HEK293 (cell line): ENCODE measurements around the gene PDSS2.

Source experiments
- SP2 ChIP-seq: fragments of 450-650 bp; formaldehyde crosslinking; IDR thresholded peaks from 2 replicates; pipeline ENCODE4 v1.5.1; 2016; ENCODE audit warnings: missing biosample characterization, missing genetic modification characterization
- ZNF175 ChIP-seq: fragments of 450-650 bp; formaldehyde crosslinking; IDR thresholded peaks from 2 replicates; pipeline ENCODE4 v1.5.1; 2016; ENCODE audit warnings: missing biosample characterization, missing genetic modification characterization
- ZNF701 ChIP-seq: fragments of 450-650 bp; formaldehyde crosslinking; IDR thresholded peaks from 2 replicates; pipeline ENCODE4 v1.5.1; 2016; ENCODE audit warnings: missing biosample characterization, missing genetic modification characterization
- TF ChIP-seq, protein P1 (sequence below): fragments of 450-650 bp; formaldehyde crosslinking; IDR thresholded peaks from 2 replicates; pipeline ENCODE4 v1.5.1; 2016; ENCODE audit warnings: missing biosample characterization, missing genetic modification characterization, low read depth

DNA sequence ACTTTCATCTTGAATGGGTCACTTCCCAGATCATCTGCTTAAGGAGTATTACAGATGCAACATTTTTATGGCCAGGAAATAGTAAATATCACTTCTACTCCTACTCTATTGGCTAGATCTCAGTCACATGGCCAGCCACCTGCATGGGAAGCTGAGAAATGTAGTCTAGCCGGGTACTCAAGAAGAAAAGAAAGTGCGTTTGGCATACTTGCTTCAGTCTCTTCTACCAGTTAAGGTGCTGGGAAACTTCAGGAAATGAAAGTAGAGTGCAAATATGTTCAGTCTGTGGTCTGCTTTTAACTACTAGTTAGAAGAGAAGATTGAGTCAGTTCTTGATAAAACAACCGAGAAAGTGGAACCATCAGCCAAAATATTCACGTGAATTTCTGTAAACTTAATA lies 129.2 kb downstream of the PDSS2 start:
- no peak for TF ChIP-seq SP2 (tag by site-specific recombination)
- TF ChIP-seq ZNF701 (tag by site-specific recombination), result no peak
- TF ChIP-seq ZNF175 (tag by site-specific recombination), result no peak
- TF ChIP-seq, protein P1, sequence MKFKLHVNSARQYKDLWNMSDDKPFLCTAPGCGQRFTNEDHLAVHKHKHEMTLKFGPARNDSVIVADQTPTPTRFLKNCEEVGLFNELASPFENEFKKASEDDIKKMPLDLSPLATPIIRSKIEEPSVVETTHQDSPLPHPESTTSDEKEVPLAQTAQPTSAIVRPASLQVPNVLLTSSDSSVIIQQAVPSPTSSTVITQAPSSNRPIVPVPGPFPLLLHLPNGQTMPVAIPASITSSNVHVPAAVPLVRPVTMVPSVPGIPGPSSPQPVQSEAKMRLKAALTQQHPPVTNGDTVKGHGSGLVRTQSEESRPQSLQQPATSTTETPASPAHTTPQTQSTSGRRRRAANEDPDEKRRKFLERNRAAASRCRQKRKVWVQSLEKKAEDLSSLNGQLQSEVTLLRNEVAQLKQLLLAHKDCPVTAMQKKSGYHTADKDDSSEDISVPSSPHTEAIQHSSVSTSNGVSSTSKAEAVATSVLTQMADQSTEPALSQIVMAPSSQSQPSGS, result no peak
